B cell (primary cell): ENCODE measurements around the gene KPNA6. TPM values are rescaled to one million over a fixed set of nuclear protein-coding genes. Genes with fewer than 3 reads are reported as not detected.

Experiments used
- ATAC-seq: fragments of 200-7000 bp; cut with Tn5 transposase; one replicate; pipeline ENCODE4 v1.10.0; 2021; ENCODE audit warnings: low read depth, mild to moderate bottlenecking, moderate number of reproducible peaks, moderate library complexity
- CTCF ChIA-PET: fragments of 350-600 bp; sonication (Branson Sonifier 250); formaldehyde crosslinking; loops from one replicate; lab custom pipeline; 2021; ENCODE audit warnings: antibody characterized with exemption, inconsistent platforms; lab: Charles Lee
- POLR2A ChIA-PET: fragments of 350-600 bp; sonication (Branson Sonifier 250); formaldehyde crosslinking; loops from one replicate; lab custom pipeline; 2021; ENCODE audit warnings: antibody characterized with exemption; lab: Charles Lee
- DNase-seq: peaks from one replicate; pipeline ENCODE4 v3.0.0; 2013
- H2AFZ ChIP-seq: 2 replicates; pipeline ENCODE4 v1.6.1; 2012; ENCODE audit warnings: mild to moderate bottlenecking, low read depth, low read length; ENCODE audit not compliant: insufficient read depth, poor library complexity, severe bottlenecking
- H3K27ac ChIP-seq, 2 donors: 1 replicate in 1 of 2; 2 replicates in 1 of 2; pipeline ENCODE4 v1.5.1; 2012 to 2013; ENCODE audit warnings: low read length in 2 of 2, mild to moderate bottlenecking in 2 of 2, moderate library complexity in 1 of 2
- H3K27me3 ChIP-seq, 4 experiments: fragments of 200-600 bp in 1 of 4; sonication (generic) in 1 of 4; replicated peaks in 1 of 4; 1 replicate in 2 of 4; 2 replicates in 2 of 4; pipeline versions ENCODE4 v1.6.1 to v1.7.0; 2013 to 2016; ENCODE audit warnings: low read length in 3 of 4, mild to moderate bottlenecking in 2 of 4, mixed read lengths in 1 of 4, moderate library complexity in 1 of 4; ENCODE audit not compliant: insufficient read depth in 4 of 4, control insufficient read depth in 3 of 4; ENCODE audit errors: control extremely low read depth in 1 of 4
- H3K36me3 ChIP-seq, 2 experiments: replicated peaks in 1 of 2; 1 replicate in 1 of 2; 2 replicates in 1 of 2; pipeline versions ENCODE4 v1.6.1 to v1.7.1; 2013; ENCODE audit warnings: low read length in 1 of 2; ENCODE audit not compliant: insufficient read depth in 2 of 2, control insufficient read depth in 1 of 2; ENCODE audit errors: control extremely low read depth in 1 of 2, extremely low read depth in 1 of 2
- H3K4me1 ChIP-seq, 2 donors: fragments of 200-600 bp in 1 of 2; sonication (generic) in 1 of 2; 1 replicate in 1 of 2; 2 replicates in 1 of 2; pipeline versions ENCODE4 v1.5.1 to v1.6.1; 2013 to 2017; ENCODE audit warnings: low read length in 2 of 2; ENCODE audit not compliant: control insufficient read depth in 2 of 2, insufficient read depth in 2 of 2
- H3K4me2 ChIP-seq: replicated peaks from 2 replicates; pipeline ENCODE3; 2012; ENCODE audit warnings: mild to moderate bottlenecking, low read depth, low read length; ENCODE audit not compliant: poor library complexity, severe bottlenecking
- H3K4me3 ChIP-seq, 5 experiments: fragments of 200-600 bp in 1 of 5; sonication (generic) in 1 of 5; 1 replicate in 3 of 5; 2 replicates in 2 of 5; pipeline versions ENCODE4 v1.5.1 to v1.7.0; 2011 to 2016; ENCODE audit warnings: low read length in 4 of 5, mild to moderate bottlenecking in 4 of 5, low read depth in 2 of 5, control low read depth in 1 of 5, moderate library complexity in 1 of 5; ENCODE audit not compliant: insufficient read depth in 1 of 5; ENCODE audit errors: control extremely low read depth in 1 of 5, extremely low read depth in 1 of 5
- H3K79me2 ChIP-seq: fragments of 200-600 bp; sonication (generic); one replicate; pipeline ENCODE4 v1.6.0; 2016; ENCODE audit warnings: low read length; ENCODE audit not compliant: control insufficient read depth, insufficient read depth
- H3K9ac ChIP-seq: fragments of 200-600 bp; sonication (generic); 2 replicates; pipeline ENCODE4 v1.6.1; 2017; ENCODE audit warnings: mild to moderate bottlenecking, low read length, moderate library complexity
- H3K9me3 ChIP-seq, 3 donors: one replicate each; pipeline versions ENCODE4 v1.6.1 to v1.7.1; 2013; ENCODE audit warnings: low read length in 2 of 3; ENCODE audit not compliant: control insufficient read depth in 2 of 3, insufficient read depth in 1 of 3; ENCODE audit errors: control extremely low read depth in 1 of 3
- H4K20me1 ChIP-seq: 2 replicates; pipeline ENCODE4 v1.6.0; 2012; ENCODE audit warnings: mild to moderate bottlenecking, low read length; ENCODE audit not compliant: insufficient read depth, control insufficient read depth, poor library complexity, severe bottlenecking
- H3K27ac Mint-ChIP-seq: one replicate; pipeline ENCODE4 v1.8.0; 2021; ENCODE audit warnings: mixed read lengths
- H3K27me3 Mint-ChIP-seq: one replicate; pipeline ENCODE4 v1.8.0; 2021; ENCODE audit warnings: mixed read lengths
- H3K4me1 Mint-ChIP-seq: one replicate; pipeline ENCODE4 v1.8.0; 2021; ENCODE audit warnings: mixed read lengths
- H3K4me3 Mint-ChIP-seq: one replicate; pipeline ENCODE4 v1.8.0; 2021; ENCODE audit warnings: mixed read lengths
- H3K9me3 Mint-ChIP-seq: one replicate; pipeline ENCODE4 v1.8.0; 2022; ENCODE audit warnings: mixed read lengths; ENCODE audit not compliant: insufficient read depth
- EZH2 ChIP-seq: IDR thresholded peaks from 2 replicates; pipeline ENCODE4 v1.6.1; 2012; ENCODE audit warnings: borderline replicate concordance, low read depth, mild to moderate bottlenecking, moderate library complexity, low read length; ENCODE audit not compliant: insufficient read depth, poor library complexity, severe bottlenecking
- WGBS: methylation state at CpG from one replicate; pipeline ENCODE4 v1.1.5; 2013; ENCODE audit warnings: missing lambda C conversion rate; ENCODE audit not compliant: insufficient coverage; 5-methylcytosine and 5-hydroxymethylcytosine counted together
- intact Hi-C: fragments of 100-400 bp; cut with micrococcal nuclease; formaldehyde crosslinking; loops from one replicate; pipeline ENCODE4 v1.10.0; 2022
- polyA plus RNA-seq: library from polyadenylated mRNA; depleted of rRNA; stranded (reverse); fragments of >200 nt; gene quantifications from 2 replicates; pipeline ENCODE4 v1.2.3, GENCODE V29; 2012
- total RNA-seq, 2 donors: library from RNA; stranded (reverse); fragments of 120-200 nt in 1 of 2; gene quantifications; 1 replicate in 1 of 2; 2 replicates in 1 of 2; pipeline versions ENCODE4 v1.2.3 to v1.2.4, GENCODE V29; 2013 to 2022
- TF ChIP-seq, protein P1 (sequence below): fragments of 200-600 bp; IDR thresholded peaks from one replicate; pipeline ENCODE4 v1.8.0; 2022; ENCODE audit warnings: antibody characterized with exemption, mild to moderate bottlenecking

KPNA6 gene
- total and polyA plus RNA-seq, 2 donors (not counting 1 experiment from before 2014, with no cell fraction given): 14.0 to 49.9 TPM

- Histone ChIP-seq H3K36me3 (peaks cover 4 to 68% of the 10 kb centered on the region in 2 experiments), H3K4me2 (no peak overlapping the region), H2AFZ (no peak overlapping the region), H3K4me1 (peaks cover 0 to 9% of the 10 kb centered on the region in 2 donors), H3K9me3 (no peaks in the 10 kb centered on the region), H3K79me2 (no peaks in the 10 kb centered on the region), H3K9ac (no peak overlapping the region), H3K27ac (no peak overlapping the region), H3K4me3 (no peak overlapping the region), H4K20me1 (no peaks in the 10 kb centered on the region), H3K27me3 (no peaks in the 10 kb centered on the region)
- Mint-ChIP-seq H3K4me1 (peaks cover 4% of the 10 kb centered on the region), H3K27ac (no peak overlapping the region), H3K27me3 (no peaks in the 10 kb centered on the region), H3K9me3 (no peaks in the 10 kb centered on the region), H3K4me3 (no peak overlapping the region)
- intact Hi-C loops: no loop called here
- DNase-seq (no peak), ATAC-seq (no peak)
- 100% methylated on average over 6 of the region's 6 CpGs for WGBS
- TF ChIP-seq EZH2: no peak
- TF ChIP-seq, protein P1, sequence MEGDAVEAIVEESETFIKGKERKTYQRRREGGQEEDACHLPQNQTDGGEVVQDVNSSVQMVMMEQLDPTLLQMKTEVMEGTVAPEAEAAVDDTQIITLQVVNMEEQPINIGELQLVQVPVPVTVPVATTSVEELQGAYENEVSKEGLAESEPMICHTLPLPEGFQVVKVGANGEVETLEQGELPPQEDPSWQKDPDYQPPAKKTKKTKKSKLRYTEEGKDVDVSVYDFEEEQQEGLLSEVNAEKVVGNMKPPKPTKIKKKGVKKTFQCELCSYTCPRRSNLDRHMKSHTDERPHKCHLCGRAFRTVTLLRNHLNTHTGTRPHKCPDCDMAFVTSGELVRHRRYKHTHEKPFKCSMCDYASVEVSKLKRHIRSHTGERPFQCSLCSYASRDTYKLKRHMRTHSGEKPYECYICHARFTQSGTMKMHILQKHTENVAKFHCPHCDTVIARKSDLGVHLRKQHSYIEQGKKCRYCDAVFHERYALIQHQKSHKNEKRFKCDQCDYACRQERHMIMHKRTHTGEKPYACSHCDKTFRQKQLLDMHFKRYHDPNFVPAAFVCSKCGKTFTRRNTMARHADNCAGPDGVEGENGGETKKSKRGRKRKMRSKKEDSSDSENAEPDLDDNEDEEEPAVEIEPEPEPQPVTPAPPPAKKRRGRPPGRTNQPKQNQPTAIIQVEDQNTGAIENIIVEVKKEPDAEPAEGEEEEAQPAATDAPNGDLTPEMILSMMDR: no peak
- CTCF ChIA-PET: interaction anchor here (0.6 to 1.1 kb wide), 3 partner anchors 13 to 20 kb away, joined by 3 read pairs; no protein-coding TSS in a partner anchor
- POLR2A ChIA-PET: no interaction called here
These were observed 87.1 kb downstream of the KPNA6 start for GRCh38 chr1:32194984-32195383.

DNA sequence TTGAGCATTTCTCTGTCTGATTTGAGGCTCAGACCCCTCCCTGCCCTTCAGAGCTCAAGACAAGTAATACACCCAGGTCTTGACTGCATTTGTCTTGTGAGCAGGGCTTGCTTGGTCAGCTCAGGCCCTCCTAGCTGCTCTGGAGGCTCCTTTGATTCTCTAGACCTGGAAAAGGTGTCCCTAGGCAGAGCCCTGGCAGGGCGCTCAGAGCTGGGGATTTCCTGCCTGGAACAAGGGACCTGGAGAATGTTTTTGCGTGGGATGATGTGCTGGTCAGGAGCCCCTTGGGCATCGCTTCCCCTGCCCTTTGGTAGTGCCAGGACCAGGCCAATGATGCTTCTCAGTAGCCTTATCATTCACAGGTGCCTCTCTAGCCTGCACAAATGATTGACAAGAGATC is 87.7 kb downstream of the KPNA6 start:
- Histone ChIP-seq H3K27ac (no peak overlapping the region), H3K36me3 (peaks cover 4 to 63% of the 10 kb centered on the region in 2 experiments), H3K4me2 (no peak overlapping the region), H2AFZ (no peak overlapping the region), H4K20me1 (no peaks in the 10 kb centered on the region), H3K79me2 (no peaks in the 10 kb centered on the region), H3K9me3 (no peaks in the 10 kb centered on the region), H3K27me3 (no peaks in the 10 kb centered on the region), H3K4me3 (no peak overlapping the region), H3K9ac (no peak overlapping the region), H3K4me1 (peaks cover 0 to 14% of the 10 kb centered on the region in 2 donors)
- ChIA-PET POLR2A (interaction anchor here (0.7 kb wide), 1 partner anchor 21 kb away, joined by 5 read pairs; no protein-coding TSS in a partner anchor), CTCF (interaction anchor here (0.6 to 1.1 kb wide), 2 partner anchors 14 to 15 kb away, joined by 3 read pairs; no protein-coding TSS in a partner anchor)
- WGBS: 96% methylated on average over 3 of the region's 3 CpGs
- peaks cover 9% of the 10 kb centered on the region for H3K4me1 Mint-ChIP-seq
- no peak overlapping the region for H3K4me3 Mint-ChIP-seq
- intact Hi-C loops: no loop called here
- TF ChIP-seq, protein P1: no peak
- no peak for TF ChIP-seq EZH2
- ATAC-seq: no peak
- no peak overlapping the region for H3K27ac Mint-ChIP-seq
- no peak for DNase-seq
- no peaks in the 10 kb centered on the region for H3K9me3 Mint-ChIP-seq
- H3K27me3 Mint-ChIP-seq: no peaks in the 10 kb centered on the region
